ENCODE measurements around the gene AMBRA1.

GRCh38 chr11:46527591-46528130, 66.2 kb downstream of the AMBRA1 start:
- TF ChIP-seq EP300 (IDR thresholded peaks at IDR 0.05) (no peak), POLR2AphosphoS5 (IDR thresholded peaks at IDR 0.05) (no peak)
- TF ChIP-seq, protein P1, sequence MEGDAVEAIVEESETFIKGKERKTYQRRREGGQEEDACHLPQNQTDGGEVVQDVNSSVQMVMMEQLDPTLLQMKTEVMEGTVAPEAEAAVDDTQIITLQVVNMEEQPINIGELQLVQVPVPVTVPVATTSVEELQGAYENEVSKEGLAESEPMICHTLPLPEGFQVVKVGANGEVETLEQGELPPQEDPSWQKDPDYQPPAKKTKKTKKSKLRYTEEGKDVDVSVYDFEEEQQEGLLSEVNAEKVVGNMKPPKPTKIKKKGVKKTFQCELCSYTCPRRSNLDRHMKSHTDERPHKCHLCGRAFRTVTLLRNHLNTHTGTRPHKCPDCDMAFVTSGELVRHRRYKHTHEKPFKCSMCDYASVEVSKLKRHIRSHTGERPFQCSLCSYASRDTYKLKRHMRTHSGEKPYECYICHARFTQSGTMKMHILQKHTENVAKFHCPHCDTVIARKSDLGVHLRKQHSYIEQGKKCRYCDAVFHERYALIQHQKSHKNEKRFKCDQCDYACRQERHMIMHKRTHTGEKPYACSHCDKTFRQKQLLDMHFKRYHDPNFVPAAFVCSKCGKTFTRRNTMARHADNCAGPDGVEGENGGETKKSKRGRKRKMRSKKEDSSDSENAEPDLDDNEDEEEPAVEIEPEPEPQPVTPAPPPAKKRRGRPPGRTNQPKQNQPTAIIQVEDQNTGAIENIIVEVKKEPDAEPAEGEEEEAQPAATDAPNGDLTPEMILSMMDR (IDR thresholded peaks at IDR 0.05), result no peak
